Liver (tissue), 9 donors: ENCODE data around the gene MAP1LC3B. TPM values are rescaled to one million over a fixed set of nuclear protein-coding genes. Genes with fewer than 3 reads are reported as not detected.

Source experiments
- DNase-seq: peaks from one replicate; pipeline ENCODE4 v3.0.0-alpha.2; 2017; ENCODE audit warnings: low spot score
- H3K27ac ChIP-seq, 2 donors: one replicate each; pipeline ENCODE4 v1.7.0; 2013; ENCODE audit warnings: inconsistent platforms in 2 of 2, low read length in 2 of 2, control low read depth in 1 of 2, low read depth in 1 of 2, mild to moderate bottlenecking in 1 of 2
- H3K27me3 ChIP-seq, 4 donors: one replicate each; pipeline versions ENCODE4 v1.6.1 to v1.7.0; 2013; ENCODE audit warnings: low read length in 3 of 4, inconsistent platforms in 1 of 4, mild to moderate bottlenecking in 1 of 4, moderate library complexity in 1 of 4; ENCODE audit not compliant: control insufficient read depth in 4 of 4, insufficient read depth in 4 of 4
- H3K36me3 ChIP-seq, 4 donors: one replicate each; pipeline versions ENCODE4 v1.6.1 to v1.7.0; 2013; ENCODE audit warnings: low read length in 3 of 4, mild to moderate bottlenecking in 3 of 4, low read depth in 1 of 4, moderate library complexity in 1 of 4; ENCODE audit not compliant: control insufficient read depth in 4 of 4, insufficient read depth in 3 of 4
- H3K4me1 ChIP-seq, 4 donors: one replicate each; pipeline versions ENCODE4 v1.6.1 to v1.7.0; 2013; ENCODE audit warnings: low read length in 3 of 4, mild to moderate bottlenecking in 3 of 4, moderate library complexity in 1 of 4; ENCODE audit not compliant: control insufficient read depth in 4 of 4, insufficient read depth in 4 of 4
- H3K4me3 ChIP-seq, 3 donors: one replicate each; pipeline versions ENCODE4 v1.6.1 to v1.7.0; 2013; ENCODE audit warnings: low read length in 3 of 3, control low read depth in 1 of 3, low read depth in 1 of 3, mild to moderate bottlenecking in 1 of 3
- H3K9ac ChIP-seq, 2 donors: one replicate each; pipeline ENCODE4 v1.7.0; 2013; ENCODE audit warnings: low read length in 2 of 2, mild to moderate bottlenecking in 2 of 2, moderate library complexity in 2 of 2, control low read depth in 1 of 2, low read depth in 1 of 2
- H3K9me3 ChIP-seq, 4 donors: one replicate each; pipeline versions ENCODE4 v1.6.1 to v1.7.0; 2013; ENCODE audit warnings: low read length in 3 of 4; ENCODE audit not compliant: control insufficient read depth in 4 of 4
- EGR1 ChIP-seq, 2 donors: IDR thresholded peaks; 2 replicates each; pipeline ENCODE4 v1.6.1; 2016 to 2018; ENCODE audit warnings: antibody characterized with exemption in 2 of 2, low read depth in 2 of 2
- GABPA ChIP-seq, 2 donors: IDR thresholded peaks in 1 of 2; conservative IDR thresholded peaks in 1 of 2; 2 replicates each; pipeline ENCODE4 v1.6.1; 2016; ENCODE audit warnings: antibody characterized with exemption in 2 of 2, mild to moderate bottlenecking in 1 of 2, moderate library complexity in 1 of 2
- HNF4G ChIP-seq: IDR thresholded peaks from 2 replicates; pipeline ENCODE4 v1.6.1; 2016; ENCODE audit warnings: antibody characterized with exemption
- JUND ChIP-seq, 2 donors: IDR thresholded peaks; 2 replicates each; pipeline ENCODE4 v1.6.1; 2016; ENCODE audit warnings: antibody characterized with exemption in 2 of 2
- NR2F2 ChIP-seq: IDR thresholded peaks from 2 replicates; pipeline ENCODE4 v1.6.1; 2016; ENCODE audit warnings: antibody characterized with exemption
- RAD21 ChIP-seq, 2 donors: IDR thresholded peaks; 2 replicates each; pipeline ENCODE4 v1.6.1; 2016; ENCODE audit warnings: antibody characterized with exemption in 2 of 2, mild to moderate bottlenecking in 2 of 2
- RXRA ChIP-seq, 2 donors: IDR thresholded peaks; 2 replicates each; pipeline ENCODE4 v1.6.1; 2017 to 2018; ENCODE audit warnings: antibody characterized with exemption in 2 of 2, mild to moderate bottlenecking in 1 of 2
- TAF1 ChIP-seq: conservative IDR thresholded peaks from 2 replicates; pipeline ENCODE4 v1.6.1; 2016; ENCODE audit warnings: antibody characterized with exemption, mild to moderate bottlenecking
- YY1 ChIP-seq: IDR thresholded peaks from 2 replicates; pipeline ENCODE4 v1.6.1; 2016; ENCODE audit warnings: antibody characterized with exemption, mild to moderate bottlenecking
- WGBS: extraction: QIAGEN DNeasy Blood & Tissue Kit; methylation state at CpG from one replicate; pipeline ENCODE4 v1.1.7; 2013; 5-methylcytosine and 5-hydroxymethylcytosine counted together
- polyA plus RNA-seq, 2 donors: library from polyadenylated mRNA; stranded (reverse) in 1 of 2; unstranded in 1 of 2; fragments of 200-250 nt in 1 of 2; fragments of >200 nt in 1 of 2; fragmentation: Nextera tagmentation in 1 of 2; extraction: Ambion mirVana in 1 of 2; gene quantifications; one replicate each; pipeline versions ENCODE4 v1.2.1 to v1.2.3, GENCODE V29; 2013 to 2015
- total RNA-seq, 2 donors: library from RNA; depleted of rRNA; stranded (reverse); fragments of >200 nt; gene quantifications; one replicate each; pipeline ENCODE4 v1.2.3, GENCODE V29; 2014
- TF ChIP-seq, protein P1 (sequence below): fragments of 150-350 bp; IDR thresholded peaks from 2 replicates; pipeline ENCODE4 v1.5.1; 2017; ENCODE audit warnings: improper control_type of control experiment, low read depth, low read length; ENCODE audit not compliant: missing input control
- TF ChIP-seq, protein P2 (sequence below): IDR thresholded peaks from 2 replicates; pipeline ENCODE4 v1.6.1; 2016; ENCODE audit warnings: antibody characterized with exemption
- TF ChIP-seq, protein P3 (sequence below): IDR thresholded peaks from 2 replicates; pipeline ENCODE4 v1.6.1; 2016; ENCODE audit warnings: antibody characterized with exemption, mild to moderate bottlenecking
- donor health status: healthy.
- donor health status: healthy.
- donor health status: healthy.
- donor health status: healthy.
- donor health status: healthy.

The MAP1LC3B gene
- total and polyA plus RNA-seq, 4 donors = 10.3 to 36.3 (median 15.7) TPM

DNA sequence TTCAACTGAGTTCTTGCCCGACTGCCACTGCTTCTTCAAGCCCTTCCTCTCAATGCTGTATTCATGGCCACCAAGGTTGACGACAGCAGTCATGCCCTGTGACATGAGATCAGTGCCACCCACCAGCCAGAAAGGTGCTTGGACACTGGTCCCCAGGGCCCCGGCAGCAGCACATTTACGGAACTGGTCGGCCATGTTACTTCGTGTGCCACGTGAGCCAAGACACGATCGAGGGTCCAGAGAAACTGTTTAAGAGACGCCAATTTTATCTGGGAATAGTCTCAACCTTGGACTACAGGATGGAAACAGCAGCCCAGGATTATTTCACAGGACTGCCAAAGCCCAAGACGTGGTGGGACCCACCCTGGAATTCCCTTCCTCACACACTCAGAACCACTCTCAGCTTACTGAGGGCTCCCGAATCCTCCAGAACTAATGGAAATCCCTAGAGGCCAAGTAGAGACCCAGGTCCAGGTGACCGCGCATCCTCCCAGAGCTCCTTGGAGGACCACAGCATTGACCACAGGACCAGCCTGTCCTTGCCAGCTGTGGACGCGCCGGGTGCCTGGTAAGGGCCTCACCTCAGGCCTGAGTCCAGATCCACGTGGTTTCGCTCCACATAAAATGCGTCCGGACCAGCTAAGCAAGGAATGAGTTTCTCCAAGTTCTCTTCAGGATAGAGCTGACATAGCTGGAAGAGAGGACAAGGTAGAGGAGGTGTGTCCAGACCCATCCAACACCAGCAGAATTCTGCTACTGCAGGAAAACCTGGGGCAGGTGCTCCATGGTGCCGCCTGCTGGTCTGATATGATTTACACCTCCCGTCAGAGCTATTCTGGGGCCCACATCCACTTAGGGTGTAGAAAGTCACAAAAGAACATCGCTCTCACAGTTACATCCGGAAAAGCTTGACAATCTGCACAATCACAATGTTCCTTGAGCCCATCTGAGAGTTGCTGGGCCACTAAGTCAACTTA lies 28.2 kb downstream of the MAP1LC3B start:
- 93% methylated on average over 25 of the region's 25 CpGs for WGBS
- Histone ChIP-seq H3K27me3 (no peaks in the 10 kb centered on the region), H3K4me3 (no peak overlapping the region), H3K9me3 (no peaks in the 10 kb centered on the region), H3K36me3 (peaks cover 11 to 77% (median 39%) of the 10 kb centered on the region in 4 donors), H3K9ac (no peak overlapping the region), H3K27ac (no peak overlapping the region), H3K4me1 (no peaks in the 10 kb centered on the region)
- TF ChIP-seq RAD21 (IDR thresholded peaks at IDR 0.05) = peak in 1 of 2 donors; percentile 36
- TF ChIP-seq HNF4G = no peak
- DNase-seq = no peak

DNA sequence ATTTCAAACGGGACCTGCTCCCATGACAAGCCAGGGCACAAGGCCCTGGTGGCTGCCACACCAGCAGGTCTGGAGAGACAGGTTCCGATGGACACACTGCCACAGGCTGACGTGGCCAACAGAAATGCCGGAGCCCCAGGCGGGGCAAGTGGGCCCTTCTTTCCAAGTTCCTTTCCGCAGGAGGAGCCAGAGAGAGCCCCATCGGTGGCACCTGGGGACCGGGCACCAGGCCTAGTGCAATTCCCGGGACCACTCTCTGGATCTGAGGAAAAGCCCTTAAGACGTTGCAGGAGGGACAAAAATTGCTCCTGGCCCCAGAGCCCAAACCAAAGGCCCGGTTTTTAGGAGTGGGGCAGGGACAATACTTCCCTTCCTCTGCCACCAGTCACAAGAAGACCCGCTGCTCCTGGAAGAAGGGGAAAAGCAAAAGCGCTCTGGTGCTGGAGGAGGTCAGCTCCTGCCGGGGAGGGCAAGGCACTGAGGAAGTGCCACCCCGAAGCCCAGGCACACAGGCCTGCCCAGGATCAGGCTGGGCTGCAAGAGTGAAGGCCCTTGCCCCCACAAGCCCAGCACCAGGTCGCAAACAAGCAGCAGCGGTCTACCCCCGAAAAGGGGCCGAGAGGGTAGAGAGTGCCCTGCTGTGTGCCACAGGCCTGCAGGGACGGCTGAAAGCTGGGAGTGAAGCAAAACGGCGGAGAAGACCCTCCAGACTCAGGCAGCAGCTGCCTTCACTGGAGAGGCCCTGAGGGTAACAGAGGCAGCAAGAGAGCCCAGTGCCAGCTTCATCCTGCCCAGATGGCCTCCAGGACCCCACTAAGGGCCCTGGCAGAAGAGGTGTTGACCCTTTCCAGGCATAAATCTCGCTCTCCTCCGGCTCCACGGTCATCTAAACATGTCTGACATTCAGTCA lies 29.1 kb downstream of the MAP1LC3B start:
- TF ChIP-seq, protein P1, sequence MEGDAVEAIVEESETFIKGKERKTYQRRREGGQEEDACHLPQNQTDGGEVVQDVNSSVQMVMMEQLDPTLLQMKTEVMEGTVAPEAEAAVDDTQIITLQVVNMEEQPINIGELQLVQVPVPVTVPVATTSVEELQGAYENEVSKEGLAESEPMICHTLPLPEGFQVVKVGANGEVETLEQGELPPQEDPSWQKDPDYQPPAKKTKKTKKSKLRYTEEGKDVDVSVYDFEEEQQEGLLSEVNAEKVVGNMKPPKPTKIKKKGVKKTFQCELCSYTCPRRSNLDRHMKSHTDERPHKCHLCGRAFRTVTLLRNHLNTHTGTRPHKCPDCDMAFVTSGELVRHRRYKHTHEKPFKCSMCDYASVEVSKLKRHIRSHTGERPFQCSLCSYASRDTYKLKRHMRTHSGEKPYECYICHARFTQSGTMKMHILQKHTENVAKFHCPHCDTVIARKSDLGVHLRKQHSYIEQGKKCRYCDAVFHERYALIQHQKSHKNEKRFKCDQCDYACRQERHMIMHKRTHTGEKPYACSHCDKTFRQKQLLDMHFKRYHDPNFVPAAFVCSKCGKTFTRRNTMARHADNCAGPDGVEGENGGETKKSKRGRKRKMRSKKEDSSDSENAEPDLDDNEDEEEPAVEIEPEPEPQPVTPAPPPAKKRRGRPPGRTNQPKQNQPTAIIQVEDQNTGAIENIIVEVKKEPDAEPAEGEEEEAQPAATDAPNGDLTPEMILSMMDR = no peak
- TF ChIP-seq EGR1 (IDR thresholded peaks at IDR 0.05; ENCODE audit: low read depth in 2 of 2) (no peak), TAF1 (no peak)
- Histone ChIP-seq H3K9ac (no peak overlapping the region), H3K4me1 (no peaks in the 10 kb centered on the region), H3K27ac (no peak overlapping the region), H3K36me3 (peaks cover 11 to 73% (median 36%) of the 10 kb centered on the region in 4 donors), H3K4me3 (no peak overlapping the region), H3K27me3 (no peaks in the 10 kb centered on the region), H3K9me3 (no peaks in the 10 kb centered on the region)
- no peak for DNase-seq
- 95% methylated on average over 25 of the region's 25 CpGs for WGBS

DNA sequence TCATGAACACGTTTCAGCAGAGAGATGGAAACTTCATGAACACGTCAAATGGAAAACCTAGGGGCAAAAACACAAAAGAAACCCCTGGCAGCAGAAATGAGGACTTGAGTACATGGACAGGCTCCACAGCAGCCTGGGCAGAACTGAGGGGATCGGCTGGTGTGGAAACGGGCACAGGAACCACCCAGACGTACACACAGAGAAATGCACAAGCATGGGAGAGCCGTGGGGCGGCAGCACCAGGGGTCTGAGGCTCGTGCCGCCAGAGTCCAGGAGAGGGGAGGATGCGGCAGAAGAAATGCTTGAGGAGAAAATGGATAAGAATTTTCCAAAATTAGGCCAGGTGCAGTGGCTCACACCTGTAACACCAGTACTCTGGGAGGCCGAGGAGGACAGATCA lies 30.0 kb downstream of the MAP1LC3B start:
- WGBS = 94% methylated on average over 11 of the region's 11 CpGs
- Histone ChIP-seq H3K27me3 (no peaks in the 10 kb centered on the region), H3K4me3 (no peak overlapping the region), H3K36me3 (peaks cover 8 to 75% (median 34%) of the 10 kb centered on the region in 4 donors), H3K27ac (no peak overlapping the region), H3K9ac (no peak overlapping the region), H3K4me1 (no peaks in the 10 kb centered on the region), H3K9me3 (no peaks in the 10 kb centered on the region)
- no peak for TF ChIP-seq RXRA (IDR thresholded peaks at IDR 0.05)
- no peak for TF ChIP-seq JUND (IDR thresholded peaks at IDR 0.05)
- TF ChIP-seq YY1 = no peak
- no peak for TF ChIP-seq EGR1 (IDR thresholded peaks at IDR 0.05; ENCODE audit: low read depth in 2 of 2)
- TF ChIP-seq, protein P2, sequence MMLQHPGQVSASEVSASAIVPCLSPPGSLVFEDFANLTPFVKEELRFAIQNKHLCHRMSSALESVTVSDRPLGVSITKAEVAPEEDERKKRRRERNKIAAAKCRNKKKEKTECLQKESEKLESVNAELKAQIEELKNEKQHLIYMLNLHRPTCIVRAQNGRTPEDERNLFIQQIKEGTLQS = no peak
- TF ChIP-seq NR2F2 = no peak
- no peak for TF ChIP-seq TAF1
- TF ChIP-seq RAD21 (IDR thresholded peaks at IDR 0.05) = no peak
- TF ChIP-seq, protein P3, sequence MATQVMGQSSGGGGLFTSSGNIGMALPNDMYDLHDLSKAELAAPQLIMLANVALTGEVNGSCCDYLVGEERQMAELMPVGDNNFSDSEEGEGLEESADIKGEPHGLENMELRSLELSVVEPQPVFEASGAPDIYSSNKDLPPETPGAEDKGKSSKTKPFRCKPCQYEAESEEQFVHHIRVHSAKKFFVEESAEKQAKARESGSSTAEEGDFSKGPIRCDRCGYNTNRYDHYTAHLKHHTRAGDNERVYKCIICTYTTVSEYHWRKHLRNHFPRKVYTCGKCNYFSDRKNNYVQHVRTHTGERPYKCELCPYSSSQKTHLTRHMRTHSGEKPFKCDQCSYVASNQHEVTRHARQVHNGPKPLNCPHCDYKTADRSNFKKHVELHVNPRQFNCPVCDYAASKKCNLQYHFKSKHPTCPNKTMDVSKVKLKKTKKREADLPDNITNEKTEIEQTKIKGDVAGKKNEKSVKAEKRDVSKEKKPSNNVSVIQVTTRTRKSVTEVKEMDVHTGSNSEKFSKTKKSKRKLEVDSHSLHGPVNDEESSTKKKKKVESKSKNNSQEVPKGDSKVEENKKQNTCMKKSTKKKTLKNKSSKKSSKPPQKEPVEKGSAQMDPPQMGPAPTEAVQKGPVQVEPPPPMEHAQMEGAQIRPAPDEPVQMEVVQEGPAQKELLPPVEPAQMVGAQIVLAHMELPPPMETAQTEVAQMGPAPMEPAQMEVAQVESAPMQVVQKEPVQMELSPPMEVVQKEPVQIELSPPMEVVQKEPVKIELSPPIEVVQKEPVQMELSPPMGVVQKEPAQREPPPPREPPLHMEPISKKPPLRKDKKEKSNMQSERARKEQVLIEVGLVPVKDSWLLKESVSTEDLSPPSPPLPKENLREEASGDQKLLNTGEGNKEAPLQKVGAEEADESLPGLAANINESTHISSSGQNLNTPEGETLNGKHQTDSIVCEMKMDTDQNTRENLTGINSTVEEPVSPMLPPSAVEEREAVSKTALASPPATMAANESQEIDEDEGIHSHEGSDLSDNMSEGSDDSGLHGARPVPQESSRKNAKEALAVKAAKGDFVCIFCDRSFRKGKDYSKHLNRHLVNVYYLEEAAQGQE = no peak
- TF ChIP-seq GABPA (IDR thresholded peaks at IDR 0.05 in 1 of 2, conservative IDR thresholded peaks at IDR 0.05 in 1 of 2) = no peak
- DNase-seq = no peak
